Transverse colon (tissue), 3 donors: ENCODE results near the gene FBLN2.

Experiments used
- CTCF ChIP-seq, 5 experiments: fragments of 200-600 bp in 3 of 5; fragments of 450-650 bp in 2 of 5; sonication (generic) in 3 of 5; IDR thresholded peaks; 1 replicate in 2 of 5; 2 replicates in 3 of 5; pipeline ENCODE4 v1.5.1; 2016 to 2017; ENCODE audit warnings: antibody characterized with exemption in 5 of 5, inconsistent platforms in 3 of 5, mild to moderate bottlenecking in 2 of 5, moderate library complexity in 1 of 5
- POLR2A ChIP-seq: fragments of 450-650 bp; IDR thresholded peaks from one replicate; pipeline ENCODE4 v1.6.1; 2016; ENCODE audit warnings: antibody characterized with exemption, mild to moderate bottlenecking, moderate library complexity

DNA sequence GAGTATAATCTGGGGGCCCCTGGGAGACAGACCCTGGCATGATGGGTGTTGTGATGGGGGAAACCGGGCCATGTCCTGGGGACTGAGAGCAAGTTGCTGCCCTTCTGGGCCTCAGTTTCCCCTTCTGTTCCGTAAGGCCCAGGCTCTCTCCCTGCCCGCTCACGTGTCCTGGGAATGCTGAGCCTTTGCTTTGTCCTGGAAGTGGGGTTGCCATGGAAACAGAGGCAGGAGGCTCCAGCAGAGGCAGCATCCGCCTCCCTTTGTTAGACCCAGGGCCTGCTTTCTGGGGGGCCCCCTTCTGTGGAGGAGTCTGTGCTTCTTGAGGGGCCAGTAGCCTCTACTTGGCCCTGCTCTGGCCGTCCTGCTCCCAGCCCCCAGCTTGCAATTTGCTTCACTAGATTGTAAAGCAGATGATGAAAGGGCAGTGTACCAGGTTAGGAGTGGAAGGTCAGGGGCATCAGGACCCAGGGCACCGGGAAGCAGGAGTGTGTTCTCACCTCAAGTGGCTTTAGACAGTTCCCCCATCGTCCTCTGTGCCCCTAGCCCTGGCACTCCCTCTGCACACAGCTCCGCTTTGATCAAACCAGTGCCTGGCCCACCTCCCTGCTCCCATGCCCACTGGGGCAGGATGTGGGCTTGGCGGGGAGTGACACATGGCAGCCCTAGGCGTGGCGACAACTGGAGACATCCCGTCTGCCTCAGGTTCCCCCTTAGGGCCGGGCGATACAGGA, 105.6 kb downstream of the FBLN2 start:
- TF ChIP-seq POLR2A: no peak
- TF ChIP-seq CTCF (IDR thresholded peaks at IDR 0.05): no peak
